WTC11 (cell line): Measurements from ENCODE around the gene MYO1H. TPM values are rescaled to one million over a fixed set of nuclear protein-coding genes. Genes with fewer than 3 reads are reported as not detected.

Experiments
- ATAC-seq: fragments of 200-7000 bp; cut with Tn5 transposase; 2 replicates; pipeline ENCODE4 v1.10.0; 2021; ENCODE audit warnings: mild to moderate bottlenecking, moderate library complexity
- CTCF ChIA-PET: fragments of 300-600 bp; sonication (Branson Sonifier 250); formaldehyde crosslinking; loops from one replicate; lab custom pipeline; 2021; ENCODE audit warnings: antibody characterized with exemption; lab: Charles Lee
- POLR2A ChIA-PET: fragments of 350-600 bp; sonication (Branson Sonifier 250); formaldehyde crosslinking; loops from one replicate; lab custom pipeline; 2021; ENCODE audit warnings: antibody characterized with exemption; lab: Charles Lee
- DNase-seq: peaks from one replicate; pipeline ENCODE4 v3.0.0; 2021; ENCODE audit warnings: low spot score
- H3K27ac Mint-ChIP-seq: 2 replicates; pipeline ENCODE4 v1.8.0; 2021; ENCODE audit warnings: mixed read lengths
- H3K27me3 Mint-ChIP-seq: 2 replicates; pipeline ENCODE4 v1.8.0; 2021; ENCODE audit warnings: low read depth, mild to moderate bottlenecking, moderate library complexity, mixed read lengths
- H3K36me3 Mint-ChIP-seq: 2 replicates; pipeline ENCODE4 v1.8.0; 2021; ENCODE audit warnings: mixed read lengths
- H3K4me1 Mint-ChIP-seq: 2 replicates; pipeline ENCODE4 v1.8.0; 2022; ENCODE audit warnings: mixed read lengths
- H3K4me3 Mint-ChIP-seq: 2 replicates; pipeline ENCODE4 v1.8.0; 2021; ENCODE audit warnings: mild to moderate bottlenecking, moderate library complexity, mixed read lengths
- H3K9me3 Mint-ChIP-seq: 2 replicates; pipeline ENCODE4 v1.8.0; 2021; ENCODE audit warnings: mixed read lengths
- CBFB ChIP-seq: sonication (generic); formaldehyde crosslinking; IDR thresholded peaks from 2 replicates; pipeline ENCODE4 v1.8.1; 2022; ENCODE audit warnings: mild to moderate bottlenecking, low read depth, missing genetic modification reagents
- ELF4 ChIP-seq: sonication (generic); formaldehyde crosslinking; IDR thresholded peaks from 2 replicates; pipeline ENCODE4 v1.8.1; 2022; ENCODE audit warnings: low read depth, mild to moderate bottlenecking, moderate library complexity, missing genetic modification reagents
- EMX1 ChIP-seq: fragments of 250-450 bp; sonication (Bioruptor Pico); IDR thresholded peaks from 2 replicates; pipeline ENCODE4 v1.8.0; 2021; ENCODE audit warnings: mild to moderate bottlenecking
- FOXK1 ChIP-seq: sonication (generic); formaldehyde crosslinking; IDR thresholded peaks from 2 replicates; pipeline ENCODE4 v1.8.0; 2022; ENCODE audit warnings: mild to moderate bottlenecking, moderate library complexity, missing genetic modification reagents
- GABPB1 ChIP-seq: sonication (generic); formaldehyde crosslinking; IDR thresholded peaks from 2 replicates; pipeline ENCODE4 v1.8.1; 2023; ENCODE audit warnings: mild to moderate bottlenecking, missing genetic modification reagents
- HMGA2 ChIP-seq: fragments of 250-450 bp; sonication (Bioruptor Pico); IDR thresholded peaks from 2 replicates; pipeline ENCODE4 v1.4.0; 2021; ENCODE audit warnings: mild to moderate bottlenecking, moderate library complexity
- IRF2 ChIP-seq: sonication (generic); formaldehyde crosslinking; IDR thresholded peaks from 2 replicates; pipeline ENCODE4 v1.8.0; 2022; ENCODE audit warnings: low read depth, missing genetic modification reagents, borderline replicate concordance
- MXD4 ChIP-seq: fragments of 250-450 bp; sonication (Bioruptor Pico); IDR thresholded peaks from 2 replicates; pipeline ENCODE4 v1.8.0; 2021; ENCODE audit warnings: mild to moderate bottlenecking, moderate library complexity, borderline replicate concordance
- NFE2L1 ChIP-seq: sonication (generic); formaldehyde crosslinking; IDR thresholded peaks from 2 replicates; pipeline ENCODE4 v1.8.1; 2023; ENCODE audit warnings: missing genetic modification reagents
- NR1H2 ChIP-seq: sonication (generic); formaldehyde crosslinking; IDR thresholded peaks from 2 replicates; pipeline ENCODE4 v1.9.0; 2021; ENCODE audit warnings: mild to moderate bottlenecking, moderate library complexity, missing genetic modification reagents
- NR3C1 ChIP-seq: sonication (generic); formaldehyde crosslinking; conservative IDR thresholded peaks from 2 replicates; pipeline ENCODE4 v1.8.1; 2023; ENCODE audit warnings: low read depth, mild to moderate bottlenecking, missing genetic modification reagents
- SMAD3 ChIP-seq: sonication (generic); formaldehyde crosslinking; IDR thresholded peaks from 2 replicates; pipeline ENCODE4 v1.8.0; 2022; ENCODE audit warnings: missing genetic modification reagents, mild to moderate bottlenecking, borderline replicate concordance
- SMAD4 ChIP-seq: sonication (generic); formaldehyde crosslinking; IDR thresholded peaks from 2 replicates; pipeline ENCODE4 v1.8.0; 2022; ENCODE audit warnings: mild to moderate bottlenecking, missing genetic modification reagents
- SP1 ChIP-seq: sonication (generic); formaldehyde crosslinking; conservative IDR thresholded peaks from 2 replicates; pipeline ENCODE4 v1.8.1; 2022; ENCODE audit warnings: missing genetic modification reagents
- TEAD1 ChIP-seq: sonication (generic); formaldehyde crosslinking; IDR thresholded peaks from 2 replicates; pipeline ENCODE4 v1.8.0; 2022; ENCODE audit warnings: mild to moderate bottlenecking, missing genetic modification reagents
- TEAD4 ChIP-seq: sonication (generic); formaldehyde crosslinking; IDR thresholded peaks from 2 replicates; pipeline ENCODE4 v1.8.0; 2022; ENCODE audit warnings: mild to moderate bottlenecking, missing genetic modification reagents
- ZNF416 ChIP-seq: fragments of 250-450 bp; sonication (Bioruptor Pico); IDR thresholded peaks from 2 replicates; pipeline ENCODE4 v1.9.0; 2021; ENCODE audit warnings: mild to moderate bottlenecking, inconsistent platforms
- total RNA-seq: library from RNA; stranded (reverse); gene quantifications from 3 replicates; pipeline ENCODE4 v1.2.3, GENCODE V29; 2021
- TF ChIP-seq, protein P1 (sequence below): sonication (generic); formaldehyde crosslinking; IDR thresholded peaks from 2 replicates; pipeline ENCODE4 v1.8.0; 2023; ENCODE audit warnings: missing genetic modification reagents
- TF ChIP-seq, protein P2 (sequence below): sonication (generic); formaldehyde crosslinking; IDR thresholded peaks from 2 replicates; pipeline ENCODE4 v1.8.1; 2023; ENCODE audit warnings: mild to moderate bottlenecking, missing genetic modification reagents
- TF ChIP-seq, protein P3 (sequence below): fragments of 250-450 bp; sonication (Bioruptor Pico); IDR thresholded peaks from 2 replicates; pipeline ENCODE4 v1.9.0; 2021; ENCODE audit warnings: moderate library complexity, mild to moderate bottlenecking, inconsistent platforms, borderline replicate concordance
- TF ChIP-seq, protein P4 (sequence below): sonication (generic); formaldehyde crosslinking; IDR thresholded peaks from 2 replicates; pipeline ENCODE4 v1.8.0; 2022; ENCODE audit warnings: mild to moderate bottlenecking, missing genetic modification reagents
- TF ChIP-seq, protein P5 (sequence below): sonication (generic); formaldehyde crosslinking; IDR thresholded peaks from 2 replicates; pipeline ENCODE4 v1.8.1; 2023; ENCODE audit warnings: mild to moderate bottlenecking, missing genetic modification reagents, borderline replicate concordance
- TF ChIP-seq, protein P6 (sequence below): sonication (generic); formaldehyde crosslinking; IDR thresholded peaks from 2 replicates; pipeline ENCODE4 v1.8.0; 2022; ENCODE audit warnings: mild to moderate bottlenecking, missing genetic modification reagents
- TF ChIP-seq, protein P7 (sequence below): sonication (generic); formaldehyde crosslinking; IDR thresholded peaks from 2 replicates; pipeline ENCODE4 v1.8.0; 2022; ENCODE audit warnings: mild to moderate bottlenecking, missing genetic modification reagents

MYO1H gene
- total RNA-seq, 1 experiment from 2014 or later, result 0.44 TPM

DNA sequence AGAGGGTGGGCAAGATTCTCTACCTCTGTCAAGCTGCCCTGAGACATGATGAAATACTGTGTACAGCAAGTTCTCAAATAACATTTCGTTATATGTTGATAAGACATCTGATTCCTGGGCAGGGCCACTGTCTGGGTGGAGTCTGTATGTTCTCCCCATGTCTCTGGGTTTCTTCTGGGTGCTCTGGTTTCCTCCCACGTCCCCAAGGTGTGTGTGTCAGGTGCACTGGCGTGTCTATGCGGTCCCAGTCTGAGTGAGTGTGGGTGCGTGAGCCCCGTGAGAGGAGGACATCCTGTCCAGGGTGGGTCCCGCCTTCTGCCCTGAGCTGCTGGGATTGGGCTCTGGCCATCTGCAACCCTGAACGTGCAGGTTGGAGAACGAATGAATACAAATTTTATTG lies 99.8 kb downstream of the MYO1H start:
- no peak for DNase-seq
- H3K36me3 Mint-ChIP-seq, result peaks cover 29% of the 10 kb centered on the region
- TF ChIP-seq EMX1 (CRISPR knock-in tag), result no peak
- no peak for TF ChIP-seq GABPB1 (CRISPR knock-in tag)
- no peak for TF ChIP-seq SMAD3 (CRISPR knock-in tag)
- TF ChIP-seq SMAD4 (CRISPR knock-in tag), result no peak
- TF ChIP-seq, protein P1, sequence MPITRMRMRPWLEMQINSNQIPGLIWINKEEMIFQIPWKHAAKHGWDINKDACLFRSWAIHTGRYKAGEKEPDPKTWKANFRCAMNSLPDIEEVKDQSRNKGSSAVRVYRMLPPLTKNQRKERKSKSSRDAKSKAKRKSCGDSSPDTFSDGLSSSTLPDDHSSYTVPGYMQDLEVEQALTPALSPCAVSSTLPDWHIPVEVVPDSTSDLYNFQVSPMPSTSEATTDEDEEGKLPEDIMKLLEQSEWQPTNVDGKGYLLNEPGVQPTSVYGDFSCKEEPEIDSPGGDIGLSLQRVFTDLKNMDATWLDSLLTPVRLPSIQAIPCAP, result no peak
- TF ChIP-seq, protein P2, sequence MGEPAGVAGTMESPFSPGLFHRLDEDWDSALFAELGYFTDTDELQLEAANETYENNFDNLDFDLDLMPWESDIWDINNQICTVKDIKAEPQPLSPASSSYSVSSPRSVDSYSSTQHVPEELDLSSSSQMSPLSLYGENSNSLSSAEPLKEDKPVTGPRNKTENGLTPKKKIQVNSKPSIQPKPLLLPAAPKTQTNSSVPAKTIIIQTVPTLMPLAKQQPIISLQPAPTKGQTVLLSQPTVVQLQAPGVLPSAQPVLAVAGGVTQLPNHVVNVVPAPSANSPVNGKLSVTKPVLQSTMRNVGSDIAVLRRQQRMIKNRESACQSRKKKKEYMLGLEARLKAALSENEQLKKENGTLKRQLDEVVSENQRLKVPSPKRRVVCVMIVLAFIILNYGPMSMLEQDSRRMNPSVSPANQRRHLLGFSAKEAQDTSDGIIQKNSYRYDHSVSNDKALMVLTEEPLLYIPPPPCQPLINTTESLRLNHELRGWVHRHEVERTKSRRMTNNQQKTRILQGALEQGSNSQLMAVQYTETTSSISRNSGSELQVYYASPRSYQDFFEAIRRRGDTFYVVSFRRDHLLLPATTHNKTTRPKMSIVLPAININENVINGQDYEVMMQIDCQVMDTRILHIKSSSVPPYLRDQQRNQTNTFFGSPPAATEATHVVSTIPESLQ, result no peak
- TF ChIP-seq MXD4 (CRISPR knock-in tag), result no peak
- TF ChIP-seq CBFB (CRISPR knock-in tag), result no peak
- TF ChIP-seq IRF2 (CRISPR knock-in tag), result no peak
- TF ChIP-seq, protein P3, sequence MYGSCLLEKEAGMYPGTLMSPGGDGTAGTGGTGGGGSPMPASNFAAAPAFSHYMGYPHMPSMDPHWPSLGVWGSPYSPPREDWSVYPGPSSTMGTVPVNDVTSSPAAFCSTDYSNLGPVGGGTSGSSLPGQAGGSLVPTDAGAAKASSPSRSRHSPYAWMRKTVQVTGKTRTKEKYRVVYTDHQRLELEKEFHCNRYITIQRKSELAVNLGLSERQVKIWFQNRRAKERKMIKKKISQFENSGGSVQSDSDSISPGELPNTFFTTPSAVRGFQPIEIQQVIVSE (CRISPR knock-in tag), result no peak
- no peak for TF ChIP-seq NR1H2 (CRISPR knock-in tag)
- no peak for TF ChIP-seq HMGA2 (CRISPR knock-in tag)
- no peak for TF ChIP-seq ZNF416 (CRISPR knock-in tag)
- TF ChIP-seq NFE2L1 (CRISPR knock-in tag), result no peak
- TF ChIP-seq SP1 (CRISPR knock-in tag), result no peak
- TF ChIP-seq TEAD1 (CRISPR knock-in tag), result no peak
- H3K27ac Mint-ChIP-seq, result no peak overlapping the region
- ChIA-PET POLR2A (no interaction called here), CTCF (interaction anchor here (0.8 kb wide), 1 partner anchor 15 kb away, joined by 3 read pairs; no protein-coding TSS in a partner anchor)
- H3K4me3 Mint-ChIP-seq, result no peak overlapping the region
- H3K27me3 Mint-ChIP-seq, result no peaks in the 10 kb centered on the region
- ATAC-seq, result no peak
- no peaks in the 10 kb centered on the region for H3K4me1 Mint-ChIP-seq
- no peaks in the 10 kb centered on the region for H3K9me3 Mint-ChIP-seq

DNA sequence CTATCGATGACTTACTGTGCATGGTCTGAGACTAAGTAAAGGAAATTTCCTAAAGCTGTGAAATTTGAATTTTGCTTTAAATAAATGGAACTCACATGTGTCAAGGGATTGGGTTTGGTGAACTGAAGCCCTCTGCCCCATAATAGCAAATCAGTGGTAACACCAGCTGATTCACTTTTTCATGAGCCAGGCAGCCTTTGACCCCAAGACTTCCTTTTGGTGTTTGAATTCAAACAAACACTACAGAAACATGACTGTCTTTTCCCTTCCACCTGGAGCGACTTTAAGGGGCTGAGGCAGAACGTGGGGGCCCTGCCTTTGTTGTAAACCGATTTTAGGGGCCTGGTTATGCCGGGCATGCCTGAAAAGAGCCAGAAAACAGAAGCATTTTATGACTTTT lies 100.6 kb downstream of the MYO1H start:
- H3K4me3 Mint-ChIP-seq, result no peak overlapping the region
- H3K9me3 Mint-ChIP-seq, result no peaks in the 10 kb centered on the region
- DNase-seq, result no peak
- H3K4me1 Mint-ChIP-seq, result no peaks in the 10 kb centered on the region
- peak overlapping the region; percentile 63; the same call in 1 of the 2 replicates for H3K27ac Mint-ChIP-seq
- no peak for ATAC-seq
- no peaks in the 10 kb centered on the region for H3K27me3 Mint-ChIP-seq
- POLR2A ChIA-PET, result no interaction called here
- peaks cover 37% of the 10 kb centered on the region for H3K36me3 Mint-ChIP-seq
- CTCF ChIA-PET, result interaction anchor here (0.8 kb wide), 1 partner anchor 14 kb away, joined by 3 read pairs; no protein-coding TSS in a partner anchor
- TF ChIP-seq, protein P4, sequence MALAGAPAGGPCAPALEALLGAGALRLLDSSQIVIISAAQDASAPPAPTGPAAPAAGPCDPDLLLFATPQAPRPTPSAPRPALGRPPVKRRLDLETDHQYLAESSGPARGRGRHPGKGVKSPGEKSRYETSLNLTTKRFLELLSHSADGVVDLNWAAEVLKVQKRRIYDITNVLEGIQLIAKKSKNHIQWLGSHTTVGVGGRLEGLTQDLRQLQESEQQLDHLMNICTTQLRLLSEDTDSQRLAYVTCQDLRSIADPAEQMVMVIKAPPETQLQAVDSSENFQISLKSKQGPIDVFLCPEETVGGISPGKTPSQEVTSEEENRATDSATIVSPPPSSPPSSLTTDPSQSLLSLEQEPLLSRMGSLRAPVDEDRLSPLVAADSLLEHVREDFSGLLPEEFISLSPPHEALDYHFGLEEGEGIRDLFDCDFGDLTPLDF (CRISPR knock-in tag), result no peak
- TF ChIP-seq HMGA2 (CRISPR knock-in tag) (no peak), ELF4 (CRISPR knock-in tag) (no peak), NR1H2 (CRISPR knock-in tag) (no peak), NR3C1 (CRISPR knock-in tag) (no peak), TEAD4 (CRISPR knock-in tag) (no peak), SP1 (CRISPR knock-in tag) (no peak), FOXK1 (no peak)
- TF ChIP-seq, protein P2, result no peak
- TF ChIP-seq, protein P5, sequence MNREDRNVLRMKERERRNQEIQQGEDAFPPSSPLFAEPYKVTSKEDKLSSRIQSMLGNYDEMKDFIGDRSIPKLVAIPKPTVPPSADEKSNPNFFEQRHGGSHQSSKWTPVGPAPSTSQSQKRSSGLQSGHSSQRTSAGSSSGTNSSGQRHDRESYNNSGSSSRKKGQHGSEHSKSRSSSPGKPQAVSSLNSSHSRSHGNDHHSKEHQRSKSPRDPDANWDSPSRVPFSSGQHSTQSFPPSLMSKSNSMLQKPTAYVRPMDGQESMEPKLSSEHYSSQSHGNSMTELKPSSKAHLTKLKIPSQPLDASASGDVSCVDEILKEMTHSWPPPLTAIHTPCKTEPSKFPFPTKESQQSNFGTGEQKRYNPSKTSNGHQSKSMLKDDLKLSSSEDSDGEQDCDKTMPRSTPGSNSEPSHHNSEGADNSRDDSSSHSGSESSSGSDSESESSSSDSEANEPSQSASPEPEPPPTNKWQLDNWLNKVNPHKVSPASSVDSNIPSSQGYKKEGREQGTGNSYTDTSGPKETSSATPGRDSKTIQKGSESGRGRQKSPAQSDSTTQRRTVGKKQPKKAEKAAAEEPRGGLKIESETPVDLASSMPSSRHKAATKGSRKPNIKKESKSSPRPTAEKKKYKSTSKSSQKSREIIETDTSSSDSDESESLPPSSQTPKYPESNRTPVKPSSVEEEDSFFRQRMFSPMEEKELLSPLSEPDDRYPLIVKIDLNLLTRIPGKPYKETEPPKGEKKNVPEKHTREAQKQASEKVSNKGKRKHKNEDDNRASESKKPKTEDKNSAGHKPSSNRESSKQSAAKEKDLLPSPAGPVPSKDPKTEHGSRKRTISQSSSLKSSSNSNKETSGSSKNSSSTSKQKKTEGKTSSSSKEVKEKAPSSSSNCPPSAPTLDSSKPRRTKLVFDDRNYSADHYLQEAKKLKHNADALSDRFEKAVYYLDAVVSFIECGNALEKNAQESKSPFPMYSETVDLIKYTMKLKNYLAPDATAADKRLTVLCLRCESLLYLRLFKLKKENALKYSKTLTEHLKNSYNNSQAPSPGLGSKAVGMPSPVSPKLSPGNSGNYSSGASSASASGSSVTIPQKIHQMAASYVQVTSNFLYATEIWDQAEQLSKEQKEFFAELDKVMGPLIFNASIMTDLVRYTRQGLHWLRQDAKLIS (CRISPR knock-in tag), result no peak
- TF ChIP-seq, protein P6, sequence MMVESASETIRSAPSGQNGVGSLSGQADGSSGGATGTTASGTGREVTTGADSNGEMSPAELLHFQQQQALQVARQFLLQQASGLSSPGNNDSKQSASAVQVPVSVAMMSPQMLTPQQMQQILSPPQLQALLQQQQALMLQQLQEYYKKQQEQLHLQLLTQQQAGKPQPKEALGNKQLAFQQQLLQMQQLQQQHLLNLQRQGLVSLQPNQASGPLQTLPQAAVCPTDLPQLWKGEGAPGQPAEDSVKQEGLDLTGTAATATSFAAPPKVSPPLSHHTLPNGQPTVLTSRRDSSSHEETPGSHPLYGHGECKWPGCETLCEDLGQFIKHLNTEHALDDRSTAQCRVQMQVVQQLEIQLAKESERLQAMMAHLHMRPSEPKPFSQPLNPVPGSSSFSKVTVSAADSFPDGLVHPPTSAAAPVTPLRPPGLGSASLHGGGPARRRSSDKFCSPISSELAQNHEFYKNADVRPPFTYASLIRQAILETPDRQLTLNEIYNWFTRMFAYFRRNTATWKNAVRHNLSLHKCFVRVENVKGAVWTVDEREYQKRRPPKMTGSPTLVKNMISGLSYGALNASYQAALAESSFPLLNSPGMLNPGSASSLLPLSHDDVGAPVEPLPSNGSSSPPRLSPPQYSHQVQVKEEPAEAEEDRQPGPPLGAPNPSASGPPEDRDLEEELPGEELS (CRISPR knock-in tag), result no peak
- TF ChIP-seq, protein P7, sequence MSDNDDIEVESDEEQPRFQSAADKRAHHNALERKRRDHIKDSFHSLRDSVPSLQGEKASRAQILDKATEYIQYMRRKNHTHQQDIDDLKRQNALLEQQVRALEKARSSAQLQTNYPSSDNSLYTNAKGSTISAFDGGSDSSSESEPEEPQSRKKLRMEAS (CRISPR knock-in tag), result no peak
